Measurements from ENCODE around the gene SPAG6. TPM values are rescaled to one million over a fixed set of nuclear protein-coding genes. Genes with fewer than 3 reads are reported as not detected.
A peak's percentile ranks its signal among the peaks of the same experiment; 100 is the strongest.

The SPAG6 gene
- total RNA-seq, 1 experiment from 2014 or later: not detected

DNA sequence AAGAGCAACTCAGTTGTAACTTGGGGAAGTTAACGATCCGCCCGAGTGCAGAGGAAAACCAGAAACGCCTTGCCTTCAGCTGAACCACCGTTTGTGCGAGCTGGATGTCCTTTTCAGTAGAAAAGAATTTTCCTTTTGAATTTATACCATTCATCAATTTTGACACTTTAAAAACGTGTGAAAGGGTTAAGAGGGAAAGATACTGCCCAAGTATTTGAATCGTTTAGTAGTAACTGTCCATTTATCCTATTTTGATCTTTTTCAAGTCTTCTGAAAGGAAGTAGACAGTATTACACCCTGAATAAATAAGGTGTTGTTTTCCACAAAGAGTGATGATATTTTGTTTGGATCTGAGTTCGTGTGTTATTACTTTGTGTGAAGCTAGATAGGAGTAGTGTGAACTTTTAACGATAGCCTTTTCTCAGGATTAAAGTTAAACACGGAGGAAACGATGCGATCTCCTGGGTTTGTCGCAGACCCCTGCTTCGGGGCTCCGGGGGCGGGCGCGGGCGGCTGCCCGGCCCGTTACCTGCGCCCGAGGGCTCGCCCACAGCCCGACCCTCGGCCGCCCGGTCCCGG lies 25.2 kb upstream of the SPAG6 start:
- DNase-seq: no peak
- H3K27me3 ChIP-seq: peaks cover 23% of the 10 kb centered on the region
- peak overlapping the region; percentile 33 for H3K4me3 ChIP-seq
- peaks cover 4% of the 10 kb centered on the region; the same call in 1 of the 2 replicates for H3K36me3 ChIP-seq
- H3K9me3 ChIP-seq: no peaks in the 10 kb centered on the region

DNA sequence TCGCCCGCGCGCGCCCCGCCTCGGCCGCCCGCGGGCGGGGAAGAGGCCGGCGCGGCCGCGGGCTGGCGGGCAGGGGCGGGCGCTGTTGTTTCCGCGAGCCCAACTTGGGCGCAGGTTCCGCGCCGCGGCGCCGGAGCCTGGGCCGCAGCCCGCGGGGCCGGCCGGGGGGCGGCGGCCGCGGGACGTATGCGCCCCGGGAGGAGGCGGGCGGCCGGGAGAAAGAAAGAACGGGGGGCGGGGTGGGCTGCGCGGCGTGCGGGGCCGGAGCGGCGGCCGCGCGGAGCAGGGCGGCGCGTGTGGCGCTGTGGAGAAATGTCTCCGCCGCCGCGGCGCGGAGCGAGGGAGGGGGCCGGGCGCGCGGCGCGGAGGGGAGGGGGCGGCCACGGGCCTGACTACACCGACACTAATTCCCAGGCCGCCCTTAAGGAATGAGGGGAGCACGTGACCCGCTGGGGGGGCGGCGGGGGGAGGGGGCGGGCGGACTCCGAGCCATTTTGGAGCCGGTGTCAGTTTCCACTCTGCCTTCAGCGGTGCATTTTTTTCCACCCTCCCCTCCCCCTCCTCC lies 24.6 kb upstream of the SPAG6 start, which contains the start of gene BMI1:
BMI1 (plus strand) TSS at position 509 of the 565 bp plus-strand sequence. CDS start 5,351 bp downstream, outside the sequence.
- DNase-seq: peak; percentile 76
- Histone ChIP-seq H3K9me3 (no peaks in the 10 kb centered on the region), H3K27me3 (peaks cover 23% of the 10 kb centered on the region), H3K4me3 (peak within 1 kb of the TSS; percentile 80), H3K36me3 (peaks cover 4% of the 10 kb centered on the region; the same call in 1 of the 2 replicates)

DNA sequence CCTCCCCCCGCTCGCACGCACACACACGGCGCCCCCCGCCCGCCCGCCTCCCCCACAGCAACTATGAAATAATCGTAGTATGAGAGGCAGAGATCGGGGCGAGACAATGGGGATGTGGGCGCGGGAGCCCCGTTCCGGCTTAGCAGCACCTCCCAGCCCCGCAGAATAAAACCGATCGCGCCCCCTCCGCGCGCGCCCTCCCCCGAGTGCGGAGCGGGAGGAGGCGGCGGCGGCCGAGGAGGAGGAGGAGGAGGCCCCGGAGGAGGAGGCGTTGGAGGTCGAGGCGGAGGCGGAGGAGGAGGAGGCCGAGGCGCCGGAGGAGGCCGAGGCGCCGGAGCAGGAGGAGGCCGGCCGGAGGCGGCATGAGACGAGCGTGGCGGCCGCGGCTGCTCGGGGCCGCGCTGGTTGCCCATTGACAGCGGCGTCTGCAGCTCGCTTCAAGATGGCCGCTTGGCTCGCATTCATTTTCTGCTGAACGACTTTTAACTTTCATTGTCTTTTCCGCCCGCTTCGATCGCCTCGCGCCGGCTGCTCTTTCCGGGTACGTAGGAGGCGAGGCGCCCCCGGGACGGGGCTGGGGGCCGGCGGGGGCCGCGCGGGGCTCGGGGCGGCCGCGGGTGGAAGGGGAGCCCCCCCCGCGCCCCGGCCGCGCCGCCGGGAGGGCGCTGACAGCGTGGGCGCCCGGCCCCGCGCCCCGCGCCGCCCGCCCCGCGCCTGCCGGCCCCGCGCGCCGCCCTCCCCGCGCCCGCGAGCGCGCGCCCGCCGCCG lies 24.0 kb upstream of the SPAG6 start:
- Histone ChIP-seq H3K4me3 (peak overlapping the region; percentile 80), H3K9me3 (no peaks in the 10 kb centered on the region), H3K36me3 (peaks cover 5% of the 10 kb centered on the region; the same call in 1 of the 2 replicates), H3K27me3 (peaks cover 23% of the 10 kb centered on the region)
- DNase-seq: peak; percentile 64

DNA sequence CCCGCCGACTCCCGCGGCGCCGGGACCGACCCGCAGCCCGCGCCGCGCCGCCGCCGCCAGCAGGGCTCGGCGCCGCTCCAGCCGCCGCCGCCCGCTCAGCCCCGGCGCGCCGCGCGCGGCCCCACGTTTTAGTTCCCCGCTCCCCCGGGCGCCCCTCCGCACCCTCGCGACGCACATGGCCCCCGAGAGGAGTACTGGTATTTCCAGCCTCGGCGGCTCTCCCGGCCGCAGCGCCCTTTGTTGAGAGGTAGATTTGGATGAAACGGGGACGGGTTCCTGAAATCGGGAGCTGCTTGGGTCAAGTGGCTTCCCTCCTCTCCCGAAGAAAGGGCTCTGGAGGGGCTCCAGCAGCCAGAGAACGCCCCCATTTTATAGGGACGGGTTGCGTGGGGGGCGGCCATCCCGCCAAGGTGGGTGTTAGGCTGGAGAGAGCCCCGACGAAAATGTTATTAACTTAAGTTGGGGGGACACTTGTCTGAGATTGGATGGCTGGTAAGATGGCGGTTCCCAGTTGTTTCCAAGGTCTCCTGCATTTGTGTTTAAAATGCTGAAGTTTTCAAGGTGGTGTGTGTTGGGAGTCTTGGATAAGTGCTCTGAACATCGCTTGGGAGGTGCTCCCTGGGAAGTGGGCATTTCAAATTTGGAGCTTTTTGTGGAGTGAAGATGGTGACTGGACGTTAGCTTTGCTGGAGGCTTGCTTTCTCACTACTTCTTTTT lies 23.2 kb upstream of the SPAG6 start:
- peak overlapping the region; percentile 58 for H3K4me3 ChIP-seq
- H3K27me3 ChIP-seq: peaks cover 23% of the 10 kb centered on the region
- peak; percentile 19 for DNase-seq
- H3K36me3 ChIP-seq: peaks cover 13% of the 10 kb centered on the region; the same call in 1 of the 2 replicates
- H3K9me3 ChIP-seq: no peaks in the 10 kb centered on the region

DNA sequence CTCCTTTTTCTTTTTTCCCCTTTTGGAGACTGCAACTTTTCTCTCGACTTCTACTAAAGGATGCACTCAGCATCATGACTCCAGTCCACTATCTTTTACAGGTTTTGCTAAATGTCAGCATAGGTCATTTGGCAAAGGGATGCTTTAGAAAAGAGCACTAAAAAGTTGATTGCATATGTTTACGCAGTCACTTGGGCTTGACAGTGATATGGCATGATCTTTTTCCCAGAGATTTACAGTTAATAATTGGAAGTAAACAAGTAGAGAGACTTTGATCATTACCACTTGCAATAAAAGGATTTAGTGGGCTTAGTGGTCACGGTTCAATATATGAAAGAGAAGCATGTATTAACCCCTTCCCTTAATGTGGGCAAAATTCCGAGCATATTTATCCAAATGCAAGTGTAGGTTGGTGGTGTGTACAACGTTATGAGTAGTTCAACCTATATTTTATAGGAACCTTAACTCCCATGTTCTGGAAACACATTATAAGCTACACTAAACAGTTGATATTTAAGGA lies 22.6 kb upstream of the SPAG6 start:
- Histone ChIP-seq H3K27me3 (peaks cover 23% of the 10 kb centered on the region), H3K4me3 (peak overlapping the region; percentile 58)
- no peak for DNase-seq

DNA sequence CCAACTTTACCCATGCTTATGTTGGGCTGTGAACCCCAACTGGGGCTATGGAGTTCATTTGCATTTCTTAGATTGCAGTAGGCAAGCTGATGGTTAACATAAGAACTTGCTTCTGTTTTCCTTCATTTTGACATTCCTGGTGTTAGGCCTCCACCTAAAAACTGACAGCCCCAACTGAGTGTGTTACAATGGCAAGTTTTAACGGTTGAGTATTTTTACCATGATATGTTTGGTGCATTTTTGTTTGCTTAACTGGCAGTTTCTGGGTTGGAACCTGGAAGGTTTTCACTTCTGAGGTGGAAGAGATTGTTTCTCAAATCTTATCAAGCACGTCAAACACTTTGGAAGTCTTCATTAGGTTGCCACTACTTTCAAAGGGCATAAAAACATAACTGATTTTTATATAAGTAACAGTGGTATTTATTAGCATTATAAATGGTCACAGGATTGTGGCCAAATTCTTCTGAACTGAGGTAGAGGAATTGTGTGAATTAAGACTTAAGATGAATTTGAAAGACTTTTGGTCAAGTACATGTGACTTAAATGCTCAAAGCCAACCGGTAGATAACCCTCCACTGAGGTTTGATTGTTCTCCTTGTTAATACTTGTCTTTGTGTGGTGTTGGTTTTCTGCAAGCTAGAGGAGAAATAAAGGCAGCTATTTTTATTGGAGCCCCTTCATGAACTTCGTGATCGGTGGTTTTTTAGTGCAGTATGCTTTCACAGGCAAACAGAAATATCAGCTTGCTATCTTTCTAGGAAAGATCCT lies 21.6 kb upstream of the SPAG6 start:
- no peak overlapping the region for H3K4me3 ChIP-seq
- H3K9me3 ChIP-seq: no peaks in the 10 kb centered on the region
- DNase-seq: no peak
- peaks cover 19% of the 10 kb centered on the region for H3K36me3 ChIP-seq
- peaks cover 23% of the 10 kb centered on the region for H3K27me3 ChIP-seq

More for the DNA sequence above, 22.6 kb upstream of the SPAG6 start:
- Histone ChIP-seq H3K9me3 (no peaks in the 10 kb centered on the region), H3K36me3 (peaks cover 17% of the 10 kb centered on the region)

DNA sequence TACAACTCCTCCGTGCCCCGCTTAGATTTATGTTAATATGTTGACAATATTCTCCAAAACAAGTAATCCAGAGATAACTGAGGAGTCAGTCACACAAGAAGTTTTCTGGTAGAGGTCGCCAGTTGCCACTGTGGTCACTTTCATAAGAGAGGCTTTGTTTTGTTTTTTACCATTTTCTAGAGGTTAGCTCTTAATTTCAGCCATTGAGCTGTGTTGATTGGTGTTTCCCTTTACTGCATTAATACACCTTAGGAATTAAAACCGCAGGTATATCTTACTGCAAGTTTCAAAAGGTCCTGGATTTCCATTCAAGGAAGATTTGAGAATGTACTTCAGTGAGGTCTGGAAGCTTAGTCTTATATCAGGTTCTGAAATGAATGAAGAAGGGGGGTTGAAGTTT lies 20.9 kb upstream of the SPAG6 start:
- Histone ChIP-seq H3K9me3 (no peaks in the 10 kb centered on the region), H3K36me3 (peaks cover 23% of the 10 kb centered on the region), H3K4me3 (no peak overlapping the region; the same call in 1 of the 2 replicates), H3K27me3 (peaks cover 23% of the 10 kb centered on the region)
- DNase-seq: no peak

DNA sequence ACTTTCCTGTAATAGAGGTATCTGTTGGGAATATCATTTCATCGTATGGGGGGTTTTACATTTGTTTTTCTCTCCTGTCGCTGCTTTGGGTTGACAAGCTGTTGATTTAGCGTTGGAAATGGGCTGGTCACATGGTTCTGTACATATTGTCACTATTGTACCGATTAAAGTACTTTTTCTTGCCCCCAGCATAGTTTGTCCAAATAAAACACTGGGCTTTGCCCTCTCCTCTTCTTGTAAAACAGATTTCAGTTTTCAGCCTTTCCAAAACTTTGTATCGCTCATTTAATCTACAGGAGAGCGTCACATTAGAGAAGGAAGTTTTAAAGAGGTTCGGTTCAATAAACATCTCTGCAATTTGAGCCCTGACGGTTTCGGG lies 20.4 kb upstream of the SPAG6 start:
- Histone ChIP-seq H3K9me3 (no peaks in the 10 kb centered on the region), H3K36me3 (peaks cover 27% of the 10 kb centered on the region), H3K27me3 (peaks cover 23% of the 10 kb centered on the region), H3K4me3 (peak overlapping the region; percentile 55)
- no peak for DNase-seq

DNA sequence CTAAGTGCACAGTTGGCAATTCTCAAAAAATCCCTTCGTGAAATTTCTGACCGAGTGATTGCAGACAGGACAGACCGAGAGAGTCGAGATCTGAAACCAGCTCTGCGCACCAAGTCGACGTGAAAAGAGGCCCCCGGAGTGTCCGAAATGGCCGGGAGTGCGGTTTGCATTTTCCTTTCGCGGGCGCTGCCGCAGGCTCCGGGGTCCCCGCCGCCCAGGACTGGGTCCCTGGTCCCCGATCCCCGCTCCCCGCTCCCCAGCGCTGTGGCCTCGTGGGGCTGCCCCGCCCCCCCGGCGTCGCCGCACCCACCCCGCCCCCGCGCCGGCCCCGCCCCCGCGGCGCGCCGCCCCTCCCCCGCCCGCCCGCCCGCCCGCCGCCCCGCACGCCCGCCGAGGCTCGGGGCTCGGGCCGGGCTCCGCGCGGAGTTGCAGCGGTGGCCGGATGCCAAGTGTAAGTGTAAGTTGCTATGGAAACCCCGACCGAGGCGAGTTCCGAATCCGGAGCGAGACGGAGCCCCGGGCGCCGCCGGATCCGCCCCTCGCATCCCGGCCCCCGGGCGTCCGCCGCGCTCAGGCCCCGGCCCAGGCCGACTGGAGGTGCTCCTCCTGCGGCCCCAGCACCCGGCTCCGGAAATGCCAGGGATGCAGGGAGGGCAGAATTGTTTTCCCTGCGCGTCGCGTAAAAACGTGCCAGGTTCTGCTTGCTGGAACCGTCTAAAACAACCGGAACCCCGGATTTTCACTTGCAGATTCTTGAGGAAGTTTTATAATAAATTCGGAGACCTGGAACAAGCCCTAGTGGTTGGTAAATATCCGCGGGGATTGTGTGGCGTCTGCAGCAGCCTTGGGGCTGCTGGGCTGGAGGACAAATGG lies 19.8 kb upstream of the SPAG6 start:
- H3K9me3 ChIP-seq: no peaks in the 10 kb centered on the region
- peaks cover 30% of the 10 kb centered on the region for H3K36me3 ChIP-seq
- H3K4me3 ChIP-seq: peak overlapping the region; percentile 55
- H3K27me3 ChIP-seq: peaks cover 23% of the 10 kb centered on the region
- peak; percentile 73 for DNase-seq

DNA sequence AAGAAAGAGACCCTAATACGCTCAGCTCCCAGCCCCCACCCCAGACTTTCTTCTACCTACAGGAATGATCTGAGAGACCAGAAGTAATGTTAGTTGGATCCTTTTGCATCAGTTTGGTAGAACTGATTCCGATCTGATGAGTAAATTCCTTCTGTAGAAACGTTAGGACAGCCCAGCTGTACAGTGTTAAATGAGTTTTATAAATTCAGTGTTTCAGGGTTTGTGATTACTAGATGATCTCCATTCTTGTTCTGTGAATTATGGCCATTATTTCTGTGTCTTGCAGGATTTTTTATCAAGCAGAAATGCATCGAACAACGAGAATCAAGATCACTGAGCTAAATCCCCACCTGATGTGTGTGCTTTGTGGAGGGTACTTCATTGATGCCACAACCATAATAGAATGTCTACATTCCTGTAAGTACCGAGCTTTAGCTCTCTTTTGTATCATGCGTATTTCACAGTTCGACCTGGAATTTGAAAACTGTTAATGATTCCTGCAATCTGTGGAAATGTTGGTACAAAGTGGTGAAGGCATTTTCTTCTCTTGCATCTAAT lies 19.1 kb upstream of the SPAG6 start:
- DNase-seq: no peak
- Histone ChIP-seq H3K9me3 (no peaks in the 10 kb centered on the region), H3K4me3 (peak overlapping the region; percentile 55), H3K27me3 (peaks cover 23% of the 10 kb centered on the region), H3K36me3 (peaks cover 30% of the 10 kb centered on the region)

DNA sequence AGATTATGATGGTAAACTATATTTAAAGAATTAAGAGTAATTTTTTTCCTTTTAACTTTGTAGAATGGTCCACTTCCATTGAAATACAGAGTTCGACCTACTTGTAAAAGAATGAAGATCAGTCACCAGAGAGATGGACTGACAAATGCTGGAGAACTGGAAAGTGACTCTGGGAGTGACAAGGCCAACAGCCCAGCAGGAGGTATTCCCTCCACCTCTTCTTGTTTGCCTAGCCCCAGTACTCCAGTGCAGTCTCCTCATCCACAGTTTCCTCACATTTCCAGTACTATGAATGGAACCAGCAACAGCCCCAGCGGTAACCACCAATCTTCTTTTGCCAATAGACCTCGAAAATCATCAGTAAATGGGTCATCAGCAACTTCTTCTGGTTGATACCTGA lies 16.1 kb upstream of the SPAG6 start:
- peaks cover 3% of the 10 kb centered on the region; the same call in 1 of the 2 replicates for H3K27me3 ChIP-seq

DNA sequence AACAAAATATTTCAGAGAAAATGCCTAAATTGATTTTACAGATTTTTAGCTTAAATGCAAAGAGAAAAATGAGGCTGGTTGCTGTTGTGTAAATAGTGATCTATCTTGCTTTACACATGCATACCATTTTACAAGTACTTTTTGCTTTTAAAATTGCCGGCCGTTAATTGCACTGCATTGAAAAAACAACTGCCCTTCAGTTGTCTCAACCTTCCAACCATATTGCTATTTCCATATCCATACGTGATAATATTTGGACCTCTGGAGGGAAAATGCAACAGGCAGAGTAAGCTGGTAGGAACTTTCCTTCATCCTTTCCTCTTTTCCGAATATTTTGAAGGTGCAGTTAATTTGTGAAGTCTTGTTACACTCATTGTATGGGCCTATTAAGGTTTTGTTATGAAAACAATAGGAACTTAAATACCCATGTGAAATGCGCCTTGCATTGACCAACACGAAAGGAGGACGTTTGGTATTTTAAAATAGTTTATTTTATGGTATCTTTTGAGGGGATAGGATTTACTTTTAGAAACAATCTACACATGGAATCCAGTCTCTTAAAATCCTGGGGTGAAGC lies 13.1 kb upstream of the SPAG6 start:
- no peaks in the 10 kb centered on the region for H3K9me3 ChIP-seq
- H3K4me3 ChIP-seq: no peak overlapping the region
- H3K36me3 ChIP-seq: peaks cover 20% of the 10 kb centered on the region
- DNase-seq: no peak
- H3K27me3 ChIP-seq: peaks cover 15% of the 10 kb centered on the region

More for the DNA sequence above, 16.1 kb upstream of the SPAG6 start:
- peaks cover 30% of the 10 kb centered on the region for H3K36me3 ChIP-seq
- H3K9me3 ChIP-seq: no peaks in the 10 kb centered on the region
- no peak for DNase-seq
- H3K4me3 ChIP-seq: no peak overlapping the region

DNA sequence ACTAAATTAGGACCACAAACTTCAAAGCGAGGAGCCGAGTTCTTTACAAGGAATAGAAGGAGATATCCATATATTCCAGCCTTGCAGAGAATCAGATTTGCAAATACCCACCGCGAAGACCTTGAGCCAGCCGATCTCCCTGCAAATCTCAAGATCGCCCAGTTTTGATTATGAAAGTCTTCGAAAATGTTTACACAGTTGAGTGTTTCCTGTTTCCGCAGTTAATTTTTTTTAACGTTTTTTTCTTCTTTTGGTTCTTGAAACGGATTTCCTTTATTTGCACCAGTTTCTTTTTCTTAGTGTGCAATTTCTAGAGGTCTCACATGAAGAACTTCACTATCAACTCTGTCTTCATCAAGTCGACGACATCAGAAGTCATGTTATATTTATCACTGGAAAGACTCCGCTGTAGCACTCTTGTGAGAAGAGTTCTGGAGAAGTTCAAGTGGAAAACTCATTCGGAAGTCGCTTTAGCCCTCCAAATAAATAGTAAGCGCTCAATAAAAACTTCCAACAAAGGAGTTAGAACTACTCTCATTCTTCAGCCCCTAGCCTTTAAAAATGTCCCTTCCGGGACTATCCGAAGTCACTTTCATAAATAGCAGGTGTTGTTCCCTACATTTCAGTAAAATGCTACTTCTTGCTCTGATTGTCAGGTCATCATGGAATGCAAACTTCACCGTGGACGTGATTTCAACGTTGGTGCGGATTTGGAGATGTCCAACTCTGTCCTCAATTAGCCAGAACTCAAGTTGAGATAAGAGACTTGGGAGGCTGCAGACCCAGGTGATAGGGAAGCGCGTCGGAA lies 11.9 kb upstream of the SPAG6 start:
- DNase-seq: no peak
- Histone ChIP-seq H3K36me3 (peaks cover 15% of the 10 kb centered on the region), H3K4me3 (no peak overlapping the region), H3K9me3 (no peaks in the 10 kb centered on the region), H3K27me3 (peaks cover 27% of the 10 kb centered on the region)

DNA sequence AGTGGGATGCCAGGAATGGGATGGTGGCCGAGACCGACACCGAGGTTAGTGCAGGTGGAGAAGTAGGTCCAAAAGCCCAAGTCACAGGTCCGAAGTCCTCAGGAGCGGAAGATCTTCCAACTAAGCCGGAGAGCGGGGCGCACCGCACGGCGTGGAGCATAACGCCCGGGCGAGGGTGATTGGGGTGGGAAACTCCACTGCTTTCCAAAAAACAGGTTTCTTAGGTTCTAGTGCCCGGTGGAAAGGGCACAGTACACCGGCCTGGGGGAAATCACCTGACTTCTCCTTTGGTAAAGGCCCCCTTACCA lies 11.4 kb upstream of the SPAG6 start:
- DNase-seq: no peak
- Histone ChIP-seq H3K4me3 (no peak overlapping the region), H3K9me3 (no peaks in the 10 kb centered on the region), H3K27me3 (peaks cover 33% of the 10 kb centered on the region), H3K36me3 (peaks cover 12% of the 10 kb centered on the region)
